ENCODE measurements around the gene THTPA.
"Not testable (repeated sequence)": the region's sequence is repeated elsewhere in the genome, so short reads cannot be mapped to it uniquely, and the experiment has no call there.

THTPA gene

DNA sequence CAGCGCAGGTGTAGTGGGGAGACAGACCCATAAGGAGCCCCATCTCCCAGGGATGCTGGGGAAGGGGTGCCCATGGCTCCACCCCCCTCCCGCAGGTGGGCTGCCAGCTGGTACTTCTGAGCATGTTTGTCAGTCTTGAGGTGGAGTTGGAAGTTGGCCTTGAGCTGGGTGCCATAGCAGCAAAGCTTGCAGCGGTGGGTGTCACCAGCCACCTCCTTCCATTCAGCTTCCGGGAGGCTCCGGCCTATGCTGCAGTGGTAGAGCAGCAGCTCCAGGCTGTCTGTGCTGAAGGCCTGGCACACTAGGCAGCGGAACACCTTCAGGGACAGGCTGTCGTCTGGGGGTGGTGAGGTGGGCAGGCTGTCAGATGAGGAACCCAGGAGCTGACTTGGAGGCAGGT, 23.4 kb upstream of the THTPA start:
- no peak overlapping the region for H3K27ac ChIP-seq
- DNase-seq (ENCODE audit: low read depth, low spot score) = no peak

GRCh38 chr14:23533652-23534435, 22.2 kb upstream of the THTPA start:
- H3K27ac ChIP-seq = no peak overlapping the region
- no peak for DNase-seq (ENCODE audit: low read depth, low spot score)

DNA sequence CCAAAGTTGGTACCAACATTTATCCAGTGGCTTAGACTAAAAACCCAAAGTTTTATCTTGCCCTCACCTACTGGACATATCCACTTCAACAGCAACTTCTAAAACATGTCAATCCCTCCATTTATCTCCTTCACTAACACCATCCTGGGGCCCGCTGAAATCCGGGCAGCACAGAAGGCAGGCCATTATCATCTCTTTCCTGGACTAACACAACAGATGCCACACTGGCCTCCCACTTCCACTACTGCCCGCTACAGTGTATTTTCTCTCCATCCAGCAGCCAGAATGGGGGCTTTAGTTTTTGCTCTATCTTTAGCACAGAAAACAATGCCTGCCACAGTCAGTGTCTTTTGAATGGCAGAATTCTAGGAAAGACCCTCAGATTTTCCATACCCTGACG, 20.1 kb upstream of the THTPA start:
- no peak overlapping the region for H3K27ac ChIP-seq
- DNase-seq (ENCODE audit: low read depth, low spot score) = no peak

GRCh38 chr14:23536494-23536893, 19.6 kb upstream of the THTPA start:
- no peak overlapping the region for H3K27ac ChIP-seq
- no peak for DNase-seq (ENCODE audit: low read depth, low spot score)

GRCh38 chr14:23536906-23537305, 19.2 kb upstream of the THTPA start:
- not testable (repeated sequence) for DNase-seq (ENCODE audit: low read depth, low spot score); H3K27ac ChIP-seq

- no peak overlapping the region for H3K27ac ChIP-seq
- no peak for DNase-seq (ENCODE audit: low read depth, low spot score)
Measured at GRCh38 chr14:23537351-23538049, 18.6 kb upstream of the THTPA start.

DNA sequence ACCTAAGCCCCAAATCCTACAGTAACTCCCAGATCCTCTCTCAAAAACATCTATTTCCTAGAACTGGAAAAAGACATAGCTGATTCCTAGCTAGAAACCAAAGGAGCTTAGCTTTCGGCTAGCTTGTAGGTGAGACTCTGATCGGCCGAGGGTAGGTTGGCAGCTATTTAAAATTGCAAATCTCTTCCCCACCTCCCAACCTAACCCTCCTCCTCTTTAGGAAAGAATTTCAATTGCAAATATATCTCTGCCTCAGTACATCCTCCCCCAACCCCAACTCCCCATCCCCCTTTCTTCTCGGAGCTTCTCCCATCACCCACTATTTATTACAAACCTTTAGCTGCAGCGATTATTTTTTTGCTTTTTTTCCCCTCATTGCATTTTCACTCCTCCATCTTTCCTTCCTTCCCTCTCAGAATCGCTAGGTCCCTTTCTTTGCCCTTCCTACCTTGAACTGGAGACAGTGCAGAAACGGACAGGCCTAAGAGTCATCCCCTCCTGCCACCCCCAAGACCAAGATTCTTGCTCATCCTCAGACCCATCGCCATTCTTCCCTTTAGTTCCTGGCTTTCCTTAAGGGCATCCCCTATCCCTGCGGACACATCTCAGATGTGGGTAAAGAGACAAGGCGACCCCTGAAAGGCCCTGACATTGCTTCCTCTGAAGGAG, 17.9 kb upstream of the THTPA start:
- H3K27ac ChIP-seq = no peak overlapping the region

DNA sequence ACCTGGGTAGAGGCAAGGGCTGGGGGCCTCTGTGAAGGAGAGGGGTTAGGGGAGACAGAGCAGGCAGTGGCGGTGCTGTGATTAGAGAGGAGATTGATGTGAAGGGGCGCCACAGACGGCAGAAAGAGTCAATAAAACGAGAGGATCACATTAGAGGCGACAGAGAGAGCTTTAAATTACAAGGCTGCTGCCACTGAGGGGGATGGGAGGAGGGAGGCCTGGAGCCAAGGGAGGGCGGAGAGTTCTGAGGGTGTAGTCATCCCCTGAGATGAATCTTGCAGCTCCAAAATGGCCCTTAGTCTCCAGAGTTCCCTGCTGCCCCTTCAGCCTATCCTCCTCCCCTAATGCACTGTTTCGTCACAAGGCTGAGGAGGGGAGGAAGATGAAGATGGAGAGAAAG, 17.3 kb upstream of the THTPA start:
- DNase-seq (ENCODE audit: low read depth, low spot score) = no peak

More for the DNA sequence above, 17.9 kb upstream of the THTPA start:
- no peak for DNase-seq (ENCODE audit: low read depth, low spot score)

DNA sequence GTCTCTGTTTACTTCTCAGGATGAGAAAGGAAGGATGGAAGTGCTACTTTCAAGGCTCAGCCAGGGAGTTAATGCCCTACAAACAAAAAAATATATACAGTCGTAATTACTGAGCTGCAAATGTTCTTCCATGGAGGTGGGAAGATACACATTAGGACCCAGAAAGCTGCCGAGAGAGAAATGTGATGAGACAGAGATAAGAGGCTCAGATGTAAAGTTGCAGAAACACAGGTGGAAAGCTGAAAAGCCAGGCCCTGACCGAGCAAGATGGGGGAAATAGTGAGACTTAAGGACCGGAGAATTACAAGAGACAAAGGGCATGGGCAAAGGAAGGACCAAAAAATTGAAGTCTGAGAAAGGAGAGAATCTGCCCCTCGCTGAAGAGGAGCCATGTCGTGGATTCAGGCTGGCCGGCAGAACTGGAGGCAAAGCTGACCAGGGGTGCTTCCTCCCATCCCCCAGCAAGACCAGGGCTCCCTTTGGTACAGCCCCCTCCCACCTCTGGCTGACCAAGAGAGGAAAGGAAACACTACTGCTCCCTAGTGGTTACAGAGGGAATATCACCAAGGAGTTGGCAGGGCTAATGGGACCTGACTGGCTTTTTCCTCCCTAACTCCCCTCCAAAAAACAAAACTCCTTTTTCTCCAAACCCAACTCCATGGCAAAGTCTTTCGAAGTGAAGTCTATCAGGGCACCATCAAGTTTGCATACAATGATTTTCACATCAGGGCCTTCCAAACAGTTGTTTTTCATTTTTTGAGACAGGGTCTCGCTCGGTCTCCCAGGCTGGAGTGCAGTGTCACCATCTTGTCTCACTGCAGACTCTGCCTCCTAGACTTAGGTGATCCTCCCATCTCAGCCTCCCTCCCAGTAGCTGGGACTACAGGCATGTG, 16.6 kb upstream of the THTPA start:
- DNase-seq (ENCODE audit: low read depth, low spot score) = no peak
- H3K27ac ChIP-seq = no peak overlapping the region

More for the DNA sequence above, 17.3 kb upstream of the THTPA start:
- no peak overlapping the region for H3K27ac ChIP-seq

- H3K27ac ChIP-seq = no peak overlapping the region
- no peak for DNase-seq (ENCODE audit: low read depth, low spot score)
Measured at GRCh38 chr14:23540141-23540469, 16.0 kb upstream of the THTPA start.

GRCh38 chr14:23542261-23542660, 13.8 kb upstream of the THTPA start:
- DNase-seq (ENCODE audit: low read depth, low spot score) = no peak
- no peak overlapping the region for H3K27ac ChIP-seq

DNA sequence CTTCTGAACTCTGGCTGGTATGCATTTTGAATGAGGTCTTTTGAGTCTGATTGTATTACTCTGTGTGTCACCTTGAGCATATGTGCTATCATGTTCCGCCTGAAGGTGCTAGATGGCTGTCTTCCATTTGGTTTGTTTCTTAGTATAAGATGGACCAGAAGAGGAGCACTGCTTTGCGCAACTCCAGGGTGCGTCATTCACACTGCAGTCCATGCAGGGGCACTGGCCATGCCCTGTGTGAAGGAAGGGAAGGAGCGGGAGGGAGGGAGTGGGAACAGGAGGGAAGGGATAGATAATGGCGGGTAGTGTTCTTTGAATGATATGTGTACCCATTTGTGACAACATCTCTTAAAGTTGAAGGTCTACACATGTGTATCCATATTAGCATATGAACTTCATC, 12.7 kb upstream of the THTPA start:
- no peak overlapping the region for H3K27ac ChIP-seq
- DNase-seq (ENCODE audit: low read depth, low spot score) = no peak

GRCh38 chr14:23544511-23545447, 11.3 kb upstream of the THTPA start:
- DNase-seq (ENCODE audit: low read depth, low spot score) = no peak
- H3K27ac ChIP-seq = no peak overlapping the region

DNA sequence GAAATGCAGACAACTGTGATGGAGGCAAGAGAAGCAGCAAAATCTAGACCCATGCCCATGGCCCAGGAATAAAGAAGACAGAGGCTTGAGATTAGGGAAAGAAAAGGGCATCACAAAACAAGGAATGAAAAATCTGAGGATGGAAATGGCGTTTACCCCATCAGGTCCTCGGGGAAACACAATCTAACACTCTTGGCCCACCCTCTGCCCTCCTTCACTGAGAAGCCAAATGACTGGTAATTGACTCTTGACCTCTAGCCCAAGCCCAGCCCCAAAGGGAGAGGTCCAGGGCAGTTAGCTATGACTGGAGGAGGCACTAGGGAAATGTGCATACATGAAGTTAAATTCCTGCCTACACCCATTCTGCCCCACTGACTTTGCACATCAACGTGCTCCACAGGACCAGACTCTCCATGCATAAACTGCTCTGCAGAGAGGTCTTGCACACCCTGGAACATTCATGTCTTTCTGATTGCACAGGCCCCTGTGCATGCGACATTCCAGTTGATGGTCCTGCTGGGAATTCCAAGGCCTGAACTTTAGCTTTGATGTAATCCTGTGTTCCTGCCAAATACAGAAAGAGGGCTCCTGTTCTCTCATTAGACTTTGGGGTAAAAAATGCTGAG, 10.2 kb upstream of the THTPA start:
- H3K27ac ChIP-seq = no peak overlapping the region
- DNase-seq (ENCODE audit: low read depth, low spot score) = no peak

DNA sequence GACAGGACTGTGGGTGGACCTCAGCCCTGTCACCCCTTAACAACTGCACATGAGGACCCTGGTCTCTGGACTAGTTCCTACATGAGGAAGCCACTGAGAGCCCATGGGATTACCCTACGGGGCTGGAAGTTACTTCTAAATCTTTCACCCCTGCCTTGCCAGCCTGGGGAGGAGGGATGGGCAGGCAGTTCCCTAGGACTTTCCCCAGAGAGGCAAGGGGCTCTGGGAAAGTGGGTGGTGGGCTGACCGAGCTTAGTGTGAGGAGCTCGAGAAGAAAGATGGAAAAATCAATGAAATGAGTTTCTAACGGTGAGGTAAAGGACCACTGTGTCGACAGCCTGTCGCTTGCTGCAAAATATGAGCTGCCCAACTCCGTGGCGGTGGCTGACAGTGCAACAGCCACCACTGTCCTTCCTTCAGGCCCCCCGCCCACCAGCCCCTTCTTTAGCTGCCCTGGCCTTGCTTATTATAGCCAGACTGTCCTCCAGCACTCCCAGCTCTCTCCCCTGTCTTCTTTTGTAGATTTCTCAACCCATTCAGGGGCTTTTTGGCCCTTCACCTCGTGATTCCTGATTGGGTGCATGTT, 9.5 kb upstream of the THTPA start:
- no peak overlapping the region for H3K27ac ChIP-seq
- DNase-seq (ENCODE audit: low read depth, low spot score) = no peak

DNA sequence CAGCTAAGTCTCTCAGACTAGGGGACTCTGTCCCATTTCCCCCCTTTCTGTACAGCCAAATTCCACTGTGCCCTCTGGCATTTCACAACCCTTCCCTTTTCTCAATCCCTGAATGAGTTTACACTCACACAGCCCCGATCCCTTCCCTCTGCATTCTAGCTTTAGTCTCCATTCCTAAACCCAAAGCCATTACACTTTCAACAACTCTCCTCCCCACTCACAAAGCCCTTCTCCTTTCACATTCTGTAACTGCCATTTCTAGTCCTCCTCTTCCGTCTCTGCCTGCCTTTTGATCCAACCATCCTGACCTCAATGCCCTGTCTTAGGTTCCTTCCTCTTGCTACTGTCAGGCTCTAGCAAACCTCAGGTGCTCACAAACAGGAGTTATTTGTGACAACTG, 8.1 kb upstream of the THTPA start:
- no peak overlapping the region for H3K27ac ChIP-seq
- DNase-seq (ENCODE audit: low read depth, low spot score) = no peak

DNA sequence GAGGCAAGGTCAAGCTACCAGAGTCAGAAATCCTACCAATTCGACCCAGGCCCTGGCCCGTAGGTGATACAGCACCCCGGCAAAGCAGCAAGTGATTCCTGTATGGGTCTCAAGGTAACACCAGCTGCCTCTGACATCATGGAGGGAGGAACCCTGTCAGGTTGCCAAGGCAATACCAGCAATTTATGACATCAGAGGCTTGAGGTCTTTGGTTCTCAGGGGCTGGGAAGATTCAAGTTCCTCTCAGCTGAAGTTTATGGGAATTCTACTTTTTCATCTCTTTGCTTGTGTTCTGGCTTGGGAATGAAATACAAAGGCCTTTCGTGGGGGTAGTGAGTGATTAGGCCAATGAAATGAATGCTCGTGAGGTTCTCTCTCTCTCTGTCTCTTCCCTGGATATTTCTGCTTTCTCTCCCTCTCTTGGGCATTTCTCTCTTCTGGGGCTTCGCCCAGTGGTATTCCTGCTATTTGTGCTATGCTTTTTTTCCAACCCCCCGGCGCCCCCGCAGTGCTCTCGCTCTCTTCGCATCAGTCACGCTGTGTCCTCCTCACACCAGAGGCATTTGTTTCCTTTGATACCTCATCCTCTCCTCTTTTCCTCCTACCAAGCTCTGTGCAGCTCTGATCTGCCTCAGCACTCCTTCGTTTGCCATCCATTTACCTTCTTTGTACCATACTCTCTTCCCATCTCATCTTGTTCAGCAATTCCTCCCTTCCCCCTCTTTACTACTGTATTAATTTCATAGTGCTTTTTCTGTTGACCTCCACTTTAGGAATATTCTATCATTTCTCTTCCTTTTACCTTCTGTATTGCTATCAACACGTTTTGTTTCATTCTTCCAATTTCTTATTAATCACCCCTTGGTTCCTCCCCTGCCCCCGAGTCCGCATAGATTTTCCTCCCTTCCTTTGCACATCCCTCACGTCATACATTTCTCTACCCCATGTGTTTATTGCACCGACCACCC, 7.4 kb upstream of the THTPA start:
- no peak overlapping the region for H3K27ac ChIP-seq
- no peak for DNase-seq (ENCODE audit: low read depth, low spot score)
